IMR-90 (cell line): Measurements from ENCODE around the gene SMLR1. TPM values are rescaled to one million over a fixed set of nuclear protein-coding genes. Genes with fewer than 3 reads are reported as not detected.

Experiments
- ATAC-seq: fragments of 200-7000 bp; cut with Tn5 transposase; 2 replicates; pipeline ENCODE4 v1.9.1; 2020; ENCODE audit warnings: low read depth, mild to moderate bottlenecking, moderate library complexity
- BruUV-seq: library from RNA; stranded (reverse); fragments of 400-500 nt; replicated peaks from 2 replicates; lab custom pipeline; 2021; lab: Mats Ljungman, UMichigan
- CTCF ChIA-PET: fragments of 300-600 bp; formaldehyde crosslinking; extraction: SDS; loops from one replicate; lab custom pipeline; 2021; ENCODE audit warnings: antibody characterized with exemption; lab: Yijun Ruan, JAX
- POLR2A ChIA-PET: fragments of 300-600 bp; sonication (Branson Sonifier 250); formaldehyde crosslinking; loops from one replicate; lab custom pipeline; 2022; ENCODE audit warnings: antibody characterized with exemption; ENCODE audit not compliant: unreplicated experiment; lab: Charles Lee
- DNase-seq: peaks from one replicate; pipeline ENCODE4 v3.0.0; 2013
- H2AFZ ChIP-seq: replicated peaks from 2 replicates; pipeline ENCODE3; 2013; ENCODE audit warnings: low read length, mild to moderate bottlenecking; ENCODE audit not compliant: poor library complexity
- H2AK5ac ChIP-seq: 2 replicates; pipeline ENCODE4 v1.6.1; 2013; ENCODE audit warnings: low read depth, low read length, inconsistent platforms
- H2AK9ac ChIP-seq: replicated peaks from 2 replicates; pipeline ENCODE3; 2013; ENCODE audit warnings: mild to moderate bottlenecking, low read depth, low read length, moderate library complexity; ENCODE audit not compliant: poor library complexity
- H2BK120ac ChIP-seq: 2 replicates; pipeline ENCODE4 v1.6.1; 2013; ENCODE audit warnings: low read depth, low read length, inconsistent platforms
- H2BK15ac ChIP-seq: 3 replicates; pipeline ENCODE4 v1.6.1; 2013; ENCODE audit warnings: low read depth, low read length, inconsistent platforms
- H2BK20ac ChIP-seq: 2 replicates; pipeline ENCODE4 v1.6.1; 2013; ENCODE audit warnings: low read depth, mild to moderate bottlenecking, inconsistent platforms, low read length, moderate library complexity
- H2BK5ac ChIP-seq: 2 replicates; pipeline ENCODE4 v1.6.1; 2013; ENCODE audit warnings: mild to moderate bottlenecking, low read depth, low read length, inconsistent platforms; ENCODE audit not compliant: poor library complexity, severe bottlenecking
- H3K14ac ChIP-seq: replicated peaks from 2 replicates; pipeline ENCODE4 v1.6.1; 2013; ENCODE audit warnings: low read depth, low read length, inconsistent platforms
- H3K18ac ChIP-seq: 2 replicates; pipeline ENCODE4 v1.6.1; 2013; ENCODE audit warnings: low read depth, low read length, control low read depth
- H3K23ac ChIP-seq: 2 replicates; pipeline ENCODE4 v1.6.1; 2013; ENCODE audit warnings: low read depth, low read length, inconsistent platforms
- H3K27ac ChIP-seq: 2 replicates; pipeline ENCODE4 v1.5.1; 2013; ENCODE audit warnings: mild to moderate bottlenecking, control low read depth, low read length; ENCODE audit not compliant: insufficient read depth
- H3K27me3 ChIP-seq: 2 replicates; pipeline ENCODE4 v1.6.1; 2013; ENCODE audit warnings: low read length; ENCODE audit not compliant: control insufficient read depth, insufficient read depth
- H3K36me3 ChIP-seq: 2 replicates; pipeline ENCODE4 v1.6.1; 2013; ENCODE audit warnings: low read length, mixed read lengths; ENCODE audit not compliant: control insufficient read depth, insufficient read depth
- H3K4ac ChIP-seq: 2 replicates; pipeline ENCODE4 v1.6.1; 2013; ENCODE audit warnings: low read depth, low read length, inconsistent platforms
- H3K4me1 ChIP-seq: 2 replicates; pipeline ENCODE4 v1.6.1; 2013; ENCODE audit warnings: low read length, mixed read lengths; ENCODE audit not compliant: control insufficient read depth, insufficient read depth
- H3K4me2 ChIP-seq: 2 replicates; pipeline ENCODE4 v1.6.1; 2013; ENCODE audit warnings: low read depth, mild to moderate bottlenecking, control low read depth, low read length, moderate library complexity
- H3K4me3 ChIP-seq: 2 replicates; pipeline ENCODE4 v1.5.1; 2013; ENCODE audit warnings: low read depth, mild to moderate bottlenecking, control low read depth, low read length, moderate library complexity; ENCODE audit not compliant: insufficient read depth
- H3K56ac ChIP-seq: 2 replicates; pipeline ENCODE4 v1.6.1; 2013; ENCODE audit warnings: low read length, inconsistent platforms; ENCODE audit not compliant: insufficient read depth; ENCODE audit errors: extremely low read depth
- H3K79me1 ChIP-seq, 2 experiments: 2 replicates each; pipeline ENCODE4 v1.6.1; 2013; ENCODE audit warnings: low read length in 2 of 2, inconsistent platforms in 1 of 2, low read depth in 1 of 2
- H3K9ac ChIP-seq: 2 replicates; pipeline ENCODE4 v1.6.1; 2013; ENCODE audit warnings: low read depth, low read length, control low read depth
- H3K9me1 ChIP-seq: 2 replicates; pipeline ENCODE4 v1.6.1; 2013; ENCODE audit warnings: low read length, inconsistent platforms; ENCODE audit not compliant: insufficient read depth
- H3K9me3 ChIP-seq: 2 replicates; pipeline ENCODE4 v1.6.1; 2013; ENCODE audit warnings: low read length; ENCODE audit not compliant: control insufficient read depth, insufficient read depth
- H4K20me1 ChIP-seq: 2 replicates; pipeline ENCODE4 v1.6.1; 2013; ENCODE audit warnings: low read length, inconsistent platforms; ENCODE audit not compliant: insufficient read depth
- H4K5ac ChIP-seq: 2 replicates; pipeline ENCODE4 v1.6.1; 2013; ENCODE audit warnings: mild to moderate bottlenecking, low read depth, low read length, control low read depth
- H4K8ac ChIP-seq, 2 experiments: 2 replicates each; pipeline ENCODE4 v1.6.1; 2013; ENCODE audit warnings: low read depth in 2 of 2, low read length in 2 of 2, control low read depth in 1 of 2, inconsistent platforms in 1 of 2
- H4K91ac ChIP-seq: 2 replicates; pipeline ENCODE4 v1.6.1; 2013; ENCODE audit warnings: low read depth, low read length, inconsistent platforms; ENCODE audit not compliant: insufficient read depth
- RFX5 ChIP-seq: IDR thresholded peaks from 2 replicates; pipeline ENCODE4 v1.8.0; 2012; ENCODE audit warnings: low read depth, mild to moderate bottlenecking, low read length, moderate library complexity
- WGBS, 2 experiments: methylation state at CpG; one replicate each; pipeline versions ENCODE4 v1.1.5 to v1.1.7; 2013; ENCODE audit warnings: missing lambda C conversion rate in 2 of 2; ENCODE audit not compliant: insufficient read length in 1 of 2; ENCODE audit errors: extremely low coverage in 2 of 2; 5-methylcytosine and 5-hydroxymethylcytosine counted together
- dilution Hi-C: fragments of 300-500 bp; cut with HindIII; formaldehyde crosslinking; loops from one replicate; pipeline ENCODE4 v1.14.3; 2018; ENCODE audit warnings: low sequenced_read_pairs; ENCODE audit not compliant: unreplicated experiment
- in situ Hi-C: fragments of 300-500 bp; cut with MboI; formaldehyde crosslinking; loops from 3 replicates; pipeline ENCODE4 v1.14.3; 2019; ENCODE audit warnings: low sequenced_read_pairs, inconsistent platforms, mixed read lengths
- intact Hi-C: fragments of 100-400 bp; cut with micrococcal nuclease; formaldehyde crosslinking; loops from 2 replicates; pipeline ENCODE4 v1.10.0; 2022
- polyA plus RNA-seq, 3 experiments: library from polyadenylated mRNA; depleted of rRNA; stranded (reverse); fragments of >200 nt; gene quantifications; 2 replicates each; pipeline ENCODE4 v1.2.3, GENCODE V29; 2012; ENCODE audit warnings: low replicate concordance in 1 of 3
- total RNA-seq: library from RNA; depleted of rRNA; stranded (reverse); fragments of >200 nt; gene quantifications from 2 replicates; pipeline ENCODE4 v1.2.3, GENCODE V29; 2012

The SMLR1 gene
- total and polyA plus RNA-seq, 2 of the 4 experiments (the other 2 are of a cell fraction): not detected

DNA sequence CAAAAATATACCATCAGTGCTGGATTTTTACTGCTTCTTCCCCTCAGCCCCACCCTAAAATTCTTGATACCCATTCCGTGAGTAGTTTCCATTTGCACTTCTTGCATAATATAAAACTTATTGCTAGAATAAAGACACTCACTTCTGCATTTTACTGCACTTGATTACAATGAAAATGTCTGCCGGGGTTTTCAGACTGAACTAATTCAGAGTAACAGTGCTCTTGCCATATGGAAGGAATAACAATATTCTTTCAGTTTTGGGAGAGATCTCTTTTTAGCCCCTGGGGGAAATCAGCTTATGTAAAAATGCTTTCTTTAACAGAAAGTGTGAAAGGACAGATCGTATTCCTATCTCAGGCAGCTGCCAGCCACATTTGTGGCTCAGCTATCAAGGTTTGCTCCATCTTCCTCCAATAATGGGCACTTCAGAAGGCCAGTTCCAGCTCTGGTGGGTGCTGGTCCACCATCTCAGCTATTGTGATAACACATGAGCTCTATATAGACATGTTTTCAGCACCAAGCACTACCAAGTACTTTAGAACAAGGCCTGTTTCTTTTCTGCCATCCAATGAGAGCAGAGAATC, 8.9 kb downstream of the SMLR1 start:
- in situ Hi-C loops: no loop called here
- Histone ChIP-seq H3K4me2 (no peak overlapping the region), H2AK5ac (no peak overlapping the region), H3K23ac (no peak overlapping the region), H4K91ac (no peak overlapping the region), H2BK120ac (no peak overlapping the region), H3K36me3 (peaks cover 14% of the 10 kb centered on the region), H3K4ac (no peak overlapping the region), H2BK15ac (no peak overlapping the region), H4K20me1 (no peaks in the 10 kb centered on the region), H2BK20ac (no peak overlapping the region), H4K8ac (no peak overlapping the region), H3K4me3 (no peak overlapping the region), H3K56ac (no peak overlapping the region), H2BK5ac (no peak overlapping the region), H3K9ac (no peak overlapping the region), H3K27ac (no peak overlapping the region), H3K14ac (no peak overlapping the region), H3K9me3 (no peaks in the 10 kb centered on the region), H3K18ac (no peak overlapping the region), H2AFZ (no peak overlapping the region), H3K4me1 (peaks cover under 1% of the 10 kb centered on the region; the same call in 1 of the 2 replicates), H3K9me1 (0 out of 2 replicates have a peak, but pooled peaks cover 3% of the 10 kb centered on the region), H3K27me3 (no peaks in the 10 kb centered on the region), H3K79me1 (no peaks in the 10 kb centered on the region), H4K5ac (no peak overlapping the region), H2AK9ac (no peak overlapping the region)
- WGBS, 2 experiments: 100% methylated on average over 1 of the region's 3 CpGs; no CpG with 5 or more reads in 1 of the 2 experiments
- no TSS peak for BruUV-seq
- CTCF ChIA-PET: no interaction called here
- no peak for DNase-seq
- dilution Hi-C loops: no loop called here
- intact Hi-C loops: no loop called here
- no peak for TF ChIP-seq RFX5
- ATAC-seq: no peak
- POLR2A ChIA-PET: no interaction called here
